Sigmoid colon (tissue), 4 donors: Measurements from ENCODE around the gene ZRANB3.

ENCODE experiments used
- EP300 ChIP-seq, 4 donors: sonication (generic); formaldehyde crosslinking; IDR thresholded peaks; one replicate each; pipeline ENCODE4 v1.6.1; 2017; ENCODE audit warnings: antibody characterized with exemption in 4 of 4
- POLR2A ChIP-seq, 2 donors: fragments of 450-650 bp; IDR thresholded peaks; one replicate each; pipeline ENCODE4 v1.6.1; 2016; ENCODE audit warnings: antibody characterized with exemption in 2 of 2, mild to moderate bottlenecking in 2 of 2, moderate library complexity in 2 of 2
- POLR2AphosphoS5 ChIP-seq, 4 donors: sonication (generic); formaldehyde crosslinking; IDR thresholded peaks; one replicate each; pipeline ENCODE4 v1.6.1; 2017; ENCODE audit warnings: antibody characterized with exemption in 4 of 4
- TF ChIP-seq, protein P1 (sequence below), 4 experiments: fragments of 450-650 bp in 3 of 4; fragments of 200-600 bp in 1 of 4; IDR thresholded peaks; one replicate each; pipeline ENCODE4 v1.5.1; 2016 to 2019; ENCODE audit warnings: antibody characterized with exemption in 4 of 4, mild to moderate bottlenecking in 3 of 4, moderate library complexity in 2 of 4

DNA sequence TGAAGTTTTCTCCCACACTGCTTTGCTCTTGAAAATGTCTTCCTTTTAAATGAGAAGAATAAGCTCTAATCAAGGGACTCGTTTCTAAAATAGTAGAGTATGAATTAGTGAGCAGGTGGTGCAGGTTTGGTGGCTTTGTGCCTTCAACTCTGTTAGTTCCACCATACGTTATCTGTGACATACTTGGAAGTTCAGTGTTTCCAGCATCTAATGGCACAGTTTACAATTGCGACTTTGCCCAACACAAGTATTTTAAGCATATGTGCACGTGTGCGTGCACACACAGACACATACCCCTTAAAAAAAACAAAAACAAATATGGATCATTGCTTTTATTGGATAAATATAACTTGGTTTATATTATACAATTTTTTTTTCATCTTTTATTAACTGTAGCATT, 367.1 kb downstream of the ZRANB3 start:
- TF ChIP-seq POLR2A (IDR thresholded peaks at IDR 0.05) (no peak), POLR2AphosphoS5 (IDR thresholded peaks at IDR 0.05) (no peak), EP300 (IDR thresholded peaks at IDR 0.05) (no peak)
- TF ChIP-seq, protein P1, sequence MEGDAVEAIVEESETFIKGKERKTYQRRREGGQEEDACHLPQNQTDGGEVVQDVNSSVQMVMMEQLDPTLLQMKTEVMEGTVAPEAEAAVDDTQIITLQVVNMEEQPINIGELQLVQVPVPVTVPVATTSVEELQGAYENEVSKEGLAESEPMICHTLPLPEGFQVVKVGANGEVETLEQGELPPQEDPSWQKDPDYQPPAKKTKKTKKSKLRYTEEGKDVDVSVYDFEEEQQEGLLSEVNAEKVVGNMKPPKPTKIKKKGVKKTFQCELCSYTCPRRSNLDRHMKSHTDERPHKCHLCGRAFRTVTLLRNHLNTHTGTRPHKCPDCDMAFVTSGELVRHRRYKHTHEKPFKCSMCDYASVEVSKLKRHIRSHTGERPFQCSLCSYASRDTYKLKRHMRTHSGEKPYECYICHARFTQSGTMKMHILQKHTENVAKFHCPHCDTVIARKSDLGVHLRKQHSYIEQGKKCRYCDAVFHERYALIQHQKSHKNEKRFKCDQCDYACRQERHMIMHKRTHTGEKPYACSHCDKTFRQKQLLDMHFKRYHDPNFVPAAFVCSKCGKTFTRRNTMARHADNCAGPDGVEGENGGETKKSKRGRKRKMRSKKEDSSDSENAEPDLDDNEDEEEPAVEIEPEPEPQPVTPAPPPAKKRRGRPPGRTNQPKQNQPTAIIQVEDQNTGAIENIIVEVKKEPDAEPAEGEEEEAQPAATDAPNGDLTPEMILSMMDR (IDR thresholded peaks at IDR 0.05), result no peak
